GM18873 (cell line): ENCODE measurements around the gene TMC8.
"Not testable (repeated sequence)": the region's sequence is repeated elsewhere in the genome, so short reads cannot be mapped to it uniquely, and the experiment has no call there.

ENCODE experiments used
- ATAC-seq: cut with Tn5 transposase; IDR thresholded peaks from one replicate; pipeline ENCODE4 v1.9.1; 2021; ENCODE audit warnings: mild to moderate bottlenecking, moderate library complexity, moderate number of reproducible peaks; ENCODE audit not compliant: unreplicated experiment, low FRiP score

The TMC8 gene

DNA sequence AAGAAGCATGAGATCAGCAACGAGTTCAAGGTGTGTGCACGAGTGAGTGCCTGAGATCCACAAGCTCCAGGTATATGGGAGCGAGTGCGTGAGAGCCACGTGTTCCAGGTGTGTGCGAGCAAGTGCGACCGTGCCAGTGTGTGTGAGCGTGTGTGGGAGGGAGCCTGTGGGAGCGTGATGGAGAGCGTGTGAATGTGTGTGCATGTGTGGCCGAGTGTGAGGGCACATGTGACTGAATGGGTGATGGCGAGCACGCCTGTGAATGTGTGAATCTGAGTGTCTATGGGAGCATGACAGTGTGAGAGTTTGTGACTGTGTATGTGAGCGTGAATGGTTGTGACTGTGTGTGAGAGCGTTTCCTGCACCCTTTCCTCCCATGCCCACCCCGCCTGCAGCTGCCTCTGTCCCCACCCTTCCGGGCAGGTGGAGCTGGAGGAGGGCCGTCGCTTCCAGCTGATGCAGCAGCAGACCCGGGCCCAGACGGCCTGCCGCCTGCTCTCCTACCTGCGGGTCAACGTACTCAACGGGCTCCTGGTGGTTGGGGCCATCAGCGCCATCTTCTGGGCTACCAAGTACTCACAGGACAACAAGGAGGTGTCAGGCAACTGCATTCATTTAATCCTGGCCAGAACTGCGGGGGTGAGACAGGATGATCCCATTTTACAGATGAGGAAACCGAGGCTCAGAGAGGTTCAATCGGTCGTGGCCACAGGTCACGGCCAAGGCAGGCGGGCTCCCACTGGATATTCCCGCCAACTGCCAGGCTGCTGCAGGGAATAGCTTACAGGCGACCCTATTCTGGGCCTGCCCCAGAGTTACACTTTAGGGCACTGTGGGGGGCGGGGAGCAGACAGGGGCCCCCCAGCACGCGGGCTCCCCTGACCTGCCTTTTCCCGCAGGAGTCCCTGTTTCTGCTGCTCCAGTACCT is 3.7 kb downstream of the TMC8 start:
- ATAC-seq, result no peak

DNA sequence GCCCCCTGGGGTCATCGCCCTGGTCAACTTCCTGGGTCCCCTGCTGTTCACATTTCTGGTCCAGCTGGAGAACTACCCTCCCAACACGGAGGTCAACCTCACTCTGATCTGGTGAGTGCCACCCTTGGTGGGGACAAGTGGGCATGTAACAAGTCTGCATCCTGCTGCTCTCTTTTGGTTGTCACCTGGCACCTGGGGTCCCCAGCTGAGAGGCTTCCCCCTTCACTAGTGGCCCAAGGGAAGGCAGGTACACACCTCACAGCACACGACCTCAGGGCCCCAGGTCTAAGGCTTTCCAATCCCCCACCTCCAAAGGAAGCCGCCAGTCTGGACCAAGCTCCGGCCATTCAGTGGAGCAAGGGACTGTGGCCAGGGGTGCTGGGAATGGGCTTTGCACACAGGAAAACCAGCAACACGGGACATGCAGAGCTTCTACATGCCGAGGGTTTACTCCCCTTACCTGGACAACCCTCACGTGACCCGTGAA is 4.4 kb downstream of the TMC8 start:
- no peak for ATAC-seq

DNA sequence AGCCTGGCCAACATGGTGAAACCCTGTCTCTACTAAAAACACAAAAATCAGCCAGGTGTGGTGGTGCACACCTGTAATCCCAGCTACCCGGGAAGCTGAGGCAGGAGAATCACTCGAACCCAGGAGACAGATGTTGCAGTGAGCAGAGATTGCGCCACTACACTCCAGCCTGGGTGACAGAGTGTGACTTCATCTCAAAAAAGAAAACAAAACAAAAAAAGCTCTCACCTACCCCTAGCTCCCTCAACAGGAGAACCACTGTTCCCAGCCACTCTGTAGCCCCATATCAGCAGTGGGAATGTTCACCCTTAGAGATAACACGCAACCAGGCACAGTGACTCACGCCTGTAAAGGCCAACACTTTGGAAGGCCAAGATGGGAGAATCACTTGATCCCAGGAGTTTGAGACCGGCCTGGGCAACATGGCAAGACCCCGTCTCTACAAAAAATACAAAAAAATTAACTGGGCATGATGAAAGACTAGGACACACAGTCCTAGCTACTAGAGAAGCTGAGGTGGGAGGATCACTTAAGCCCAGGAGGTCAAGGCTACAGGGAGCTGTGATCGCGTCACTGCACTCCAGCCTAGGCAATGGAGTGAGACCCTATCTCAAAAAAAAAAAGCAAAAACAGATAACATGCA is 5.4 kb downstream of the TMC8 start:
- no peak for ATAC-seq

DNA sequence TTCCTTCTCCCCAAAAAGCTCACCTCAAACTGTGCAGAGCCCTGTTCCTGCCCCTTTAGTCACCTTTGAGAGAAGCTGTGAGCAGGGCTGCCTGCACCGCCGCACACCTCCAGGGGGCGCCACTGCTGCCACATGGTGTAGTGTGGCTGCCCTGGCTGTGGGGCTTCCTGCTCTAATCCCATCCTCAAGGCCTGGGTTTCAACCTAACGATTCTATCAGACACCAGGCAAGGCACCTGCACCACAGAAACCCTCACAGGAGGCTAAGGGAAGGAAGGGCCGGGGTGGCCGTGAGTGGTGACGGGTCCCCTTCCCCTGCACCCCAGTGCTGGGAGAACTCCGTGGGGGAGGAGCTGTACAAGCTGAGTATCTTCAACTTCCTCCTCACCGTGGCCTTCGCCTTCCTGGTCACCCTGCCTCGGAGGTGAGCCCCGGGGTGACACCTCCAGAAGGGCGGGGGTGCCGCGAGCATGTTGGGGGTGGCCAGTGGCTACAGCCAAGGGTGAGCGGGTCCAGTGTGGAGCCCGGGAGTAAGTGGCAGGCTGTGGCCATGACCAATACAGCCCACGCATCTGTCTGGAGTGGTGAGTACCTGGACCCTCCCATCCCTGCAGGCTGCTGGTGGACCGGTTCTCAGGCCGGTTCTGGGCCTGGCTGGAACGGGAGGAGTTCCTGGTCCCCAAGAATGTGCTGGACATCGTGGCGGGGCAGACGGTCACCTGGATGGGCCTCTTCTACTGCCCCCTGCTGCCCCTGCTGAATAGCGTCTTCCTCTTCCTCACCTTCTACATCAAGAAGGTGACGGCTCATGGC is 7.0 kb downstream of the TMC8 start:
- no peak for ATAC-seq

DNA sequence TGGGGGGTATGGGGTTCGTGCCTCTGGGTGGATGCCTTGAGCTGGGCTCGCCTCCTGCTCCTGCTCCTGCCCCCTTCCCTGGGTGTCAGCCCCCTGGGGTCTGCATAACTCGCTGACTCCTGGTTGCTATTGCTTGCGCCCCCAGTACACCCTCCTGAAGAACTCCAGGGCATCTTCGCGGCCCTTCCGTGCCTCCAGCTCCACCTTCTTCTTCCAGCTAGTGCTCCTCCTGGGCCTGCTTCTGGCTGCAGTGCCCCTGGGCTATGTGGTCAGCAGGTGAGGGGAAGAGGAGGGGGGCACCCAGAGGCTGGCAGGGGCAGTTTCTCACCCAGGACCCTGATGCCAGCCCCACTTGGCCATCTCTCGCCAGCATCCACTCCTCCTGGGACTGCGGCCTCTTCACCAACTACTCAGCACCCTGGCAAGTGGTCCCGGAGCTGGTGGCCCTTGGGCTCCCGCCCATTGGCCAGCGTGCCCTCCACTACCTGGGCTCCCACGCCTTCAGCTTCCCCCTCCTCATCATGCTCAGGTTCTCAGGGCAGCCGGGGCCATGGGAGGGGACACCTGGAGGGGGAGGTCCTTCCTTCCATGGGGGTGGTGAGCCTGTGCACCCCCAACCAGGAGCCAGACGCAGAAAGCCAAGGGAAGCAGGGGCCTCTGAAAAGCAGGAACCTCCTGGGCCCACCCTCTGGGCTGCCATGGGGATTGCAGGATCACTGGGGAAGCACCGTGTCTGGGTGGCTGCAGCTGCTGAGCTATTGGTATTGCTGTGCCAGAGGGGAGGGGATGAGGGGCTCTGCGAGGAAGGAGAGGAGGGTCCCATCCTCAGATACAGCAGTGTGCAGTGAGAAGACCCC is 7.9 kb downstream of the TMC8 start:
- no peak for ATAC-seq

DNA sequence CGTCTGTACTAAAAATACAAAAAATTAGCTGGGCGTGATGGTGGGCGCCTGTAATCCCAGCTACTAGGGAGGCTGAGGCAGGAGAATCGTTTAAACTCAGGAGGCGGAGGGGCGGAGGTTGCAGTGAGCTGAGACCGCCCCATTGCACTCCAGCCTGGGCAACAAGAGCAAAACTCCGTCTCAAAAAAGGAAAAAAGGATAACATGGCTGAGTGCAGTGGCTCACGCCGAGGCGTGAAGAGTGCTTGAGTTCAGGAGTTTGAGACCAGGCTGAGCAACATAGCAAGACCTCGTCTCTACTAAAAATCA is 9.2 kb downstream of the TMC8 start:
- not testable (repeated sequence) for ATAC-seq

DNA sequence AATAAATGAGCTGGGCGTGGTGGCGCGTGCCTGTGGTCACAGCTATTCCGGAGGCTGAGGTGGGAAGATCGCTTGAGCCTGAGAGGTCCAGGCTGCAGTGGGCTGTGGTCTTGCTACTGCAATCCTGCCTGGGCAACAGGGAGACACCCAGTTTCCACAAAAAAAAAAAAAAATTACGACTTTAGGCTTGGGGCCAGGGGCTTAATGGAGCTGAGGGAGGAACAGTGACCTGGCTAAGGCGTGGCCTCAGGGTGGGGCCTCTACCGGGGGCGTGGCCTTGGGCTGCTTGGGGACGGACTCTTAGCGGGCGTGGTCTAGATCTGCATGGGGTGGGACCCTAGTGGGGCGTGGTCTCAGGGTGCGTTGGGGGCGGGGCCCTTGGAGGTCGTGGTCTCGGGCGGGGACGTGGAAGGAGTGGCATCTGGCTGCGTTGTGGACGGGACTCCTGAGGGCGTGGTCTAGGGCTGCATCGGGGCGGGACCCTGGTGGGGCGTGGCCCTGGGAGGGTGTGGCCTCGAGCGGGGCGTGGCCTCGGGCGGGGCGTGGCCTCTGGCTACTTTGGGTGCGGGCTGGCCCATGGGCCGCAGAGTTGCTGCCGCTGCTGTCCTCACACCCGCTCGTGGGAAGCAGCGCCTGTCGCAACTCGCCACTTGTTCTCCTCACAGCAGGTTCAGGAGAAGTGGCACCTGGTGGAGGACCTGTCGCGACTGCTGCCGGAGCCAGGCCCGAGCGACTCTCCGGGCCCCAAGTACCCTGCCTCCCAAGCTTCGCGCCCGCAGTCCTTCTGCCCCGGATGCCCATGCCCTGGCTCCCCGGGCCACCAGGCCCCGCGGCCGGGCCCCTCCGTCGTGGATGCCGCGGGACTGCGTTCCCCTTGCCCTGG is 9.8 kb downstream of the TMC8 start:
- ATAC-seq, result peak; percentile 60

DNA sequence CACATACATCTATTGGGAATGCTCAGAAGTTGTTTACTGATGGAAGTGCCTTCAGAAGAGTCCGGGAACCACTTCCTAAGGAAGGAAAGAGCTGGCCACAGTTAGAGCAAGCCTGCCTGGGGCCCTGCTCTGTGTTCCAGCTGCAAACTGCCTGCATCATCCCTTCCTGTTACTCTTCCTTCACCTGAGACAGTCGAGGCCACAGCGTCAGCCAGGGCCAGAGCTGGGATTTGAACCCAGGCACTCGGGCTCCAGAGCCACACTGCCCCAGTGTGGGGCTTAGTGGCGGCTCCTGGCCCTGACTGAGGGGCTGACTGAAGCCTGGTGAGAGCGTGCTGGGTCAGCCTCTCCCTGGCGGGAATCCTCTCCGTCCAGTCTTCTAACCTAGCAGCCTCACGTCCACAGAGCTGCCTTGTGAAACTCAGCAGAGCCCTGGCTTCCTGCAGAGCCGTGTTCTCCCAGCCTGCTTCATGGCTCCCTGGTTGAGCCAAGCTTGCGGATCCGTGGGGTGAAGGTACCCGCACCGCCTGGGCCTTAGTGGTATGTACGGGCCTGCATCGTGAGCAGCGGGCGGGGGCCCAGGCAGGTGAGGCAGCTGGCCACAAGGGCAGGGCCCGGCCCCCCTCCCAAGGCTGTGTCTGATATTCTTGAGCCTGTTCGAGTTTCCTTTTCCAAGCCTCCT is 11.0 kb downstream of the TMC8 start:
- ATAC-seq, result no peak

DNA sequence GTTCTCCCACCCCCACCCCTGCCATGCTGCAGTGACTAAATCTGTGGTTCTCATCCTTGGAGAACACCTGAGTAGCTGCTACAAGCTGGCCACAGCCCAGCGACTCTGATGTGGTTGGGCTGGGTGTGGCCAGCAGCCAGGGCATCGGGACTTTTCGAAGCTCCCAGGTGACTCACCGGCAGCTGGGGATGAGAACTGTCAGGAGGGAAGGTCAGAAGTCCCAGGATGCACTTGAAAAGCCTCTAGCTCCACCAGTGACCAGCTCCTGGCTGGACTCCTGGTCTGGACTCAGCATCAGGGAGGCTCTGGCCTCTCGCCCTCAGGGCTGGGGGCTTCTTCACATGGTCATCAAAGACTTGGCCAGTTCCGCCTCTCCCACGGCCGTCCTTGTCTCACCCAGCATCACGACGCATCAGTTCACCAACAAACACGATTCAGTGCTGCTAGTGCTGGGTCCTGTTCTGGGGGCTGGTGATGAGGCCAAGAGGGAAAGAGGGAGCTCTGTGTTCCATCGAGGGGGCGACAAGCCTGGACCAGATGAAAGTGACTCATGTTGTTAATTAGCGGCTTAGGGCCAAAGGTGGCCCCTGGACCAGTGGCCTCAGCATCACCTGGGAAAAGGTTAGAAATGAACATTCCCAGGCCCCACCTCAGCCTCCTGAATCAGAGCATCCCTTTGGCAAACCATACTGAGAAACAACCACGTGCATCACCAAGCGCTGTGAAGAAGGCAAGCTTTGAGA is 11.7 kb downstream of the TMC8 start:
- ATAC-seq, result no peak

DNA sequence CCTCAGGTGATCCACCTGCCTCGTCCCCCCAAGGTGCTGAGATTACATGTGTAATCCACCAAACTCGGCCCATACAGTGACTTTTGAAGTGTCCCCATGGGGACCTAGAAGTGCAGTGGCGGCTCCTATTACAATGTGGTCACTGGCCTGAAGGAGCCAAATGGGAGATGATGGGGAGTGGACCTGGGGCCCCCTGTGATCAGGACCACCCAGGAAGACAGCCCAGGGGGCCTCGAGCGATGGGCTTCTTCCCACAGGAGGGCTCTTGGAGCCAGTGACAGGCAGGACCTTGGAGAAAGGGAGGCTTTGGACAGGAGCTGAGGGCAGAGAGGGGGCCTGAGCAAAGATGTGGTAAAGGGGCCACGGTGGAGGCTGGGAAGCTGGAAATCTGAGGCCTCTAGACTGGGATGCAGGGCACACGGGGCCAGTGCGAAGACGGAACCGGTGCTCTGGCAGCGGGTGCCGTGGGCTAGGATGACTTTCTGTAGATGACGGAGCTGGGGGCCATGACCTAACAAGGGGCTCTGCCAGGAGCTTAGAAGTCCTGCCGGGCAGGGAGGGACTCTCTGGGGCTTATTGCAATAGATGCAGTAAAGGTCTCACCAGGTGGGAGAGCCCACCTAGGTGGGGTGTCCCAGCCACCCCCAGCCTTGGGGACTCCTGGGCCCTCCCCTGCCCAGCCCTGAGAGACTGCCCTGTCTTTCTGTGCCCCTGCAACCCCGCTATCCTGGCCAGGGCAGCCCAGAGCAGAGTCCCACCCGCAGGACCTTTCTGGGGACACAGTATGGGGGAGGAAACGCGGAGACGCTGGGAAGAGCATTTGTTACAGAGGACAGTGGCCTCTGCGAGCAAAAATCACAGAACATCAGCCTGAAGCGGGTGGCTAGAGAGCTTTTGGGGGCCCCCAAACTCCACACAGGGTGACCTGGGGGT is 12.9 kb downstream of the TMC8 start:
- ATAC-seq, result no peak

DNA sequence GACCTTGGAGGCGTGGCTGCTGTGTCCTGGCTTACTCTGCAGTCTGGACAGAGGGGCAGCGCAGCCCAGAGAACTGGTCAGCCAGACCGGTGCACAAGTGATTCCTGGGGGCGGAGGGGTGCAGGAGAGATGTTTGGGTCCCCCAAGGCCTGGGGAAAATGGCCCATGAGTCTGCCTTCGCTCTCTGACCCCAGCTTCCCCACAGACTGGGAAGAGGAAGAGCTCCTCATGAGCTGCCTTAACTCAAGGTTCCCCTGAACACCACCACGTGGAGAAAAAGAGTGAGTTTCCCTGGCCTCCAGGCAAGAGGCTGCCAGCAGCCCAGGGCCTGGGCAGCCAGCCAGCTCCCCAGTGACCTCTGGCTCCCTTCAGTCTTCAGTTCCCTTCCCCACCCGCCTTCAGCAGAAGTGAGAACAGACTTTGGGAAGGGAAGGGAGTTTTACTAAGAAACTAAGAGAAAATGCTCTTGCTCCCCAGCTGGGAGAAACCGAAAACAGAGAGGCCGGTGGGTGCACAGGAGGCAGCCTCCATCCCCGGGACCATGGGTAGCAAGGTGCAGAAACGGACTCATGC is 13.7 kb downstream of the TMC8 start:
- no peak for ATAC-seq

DNA sequence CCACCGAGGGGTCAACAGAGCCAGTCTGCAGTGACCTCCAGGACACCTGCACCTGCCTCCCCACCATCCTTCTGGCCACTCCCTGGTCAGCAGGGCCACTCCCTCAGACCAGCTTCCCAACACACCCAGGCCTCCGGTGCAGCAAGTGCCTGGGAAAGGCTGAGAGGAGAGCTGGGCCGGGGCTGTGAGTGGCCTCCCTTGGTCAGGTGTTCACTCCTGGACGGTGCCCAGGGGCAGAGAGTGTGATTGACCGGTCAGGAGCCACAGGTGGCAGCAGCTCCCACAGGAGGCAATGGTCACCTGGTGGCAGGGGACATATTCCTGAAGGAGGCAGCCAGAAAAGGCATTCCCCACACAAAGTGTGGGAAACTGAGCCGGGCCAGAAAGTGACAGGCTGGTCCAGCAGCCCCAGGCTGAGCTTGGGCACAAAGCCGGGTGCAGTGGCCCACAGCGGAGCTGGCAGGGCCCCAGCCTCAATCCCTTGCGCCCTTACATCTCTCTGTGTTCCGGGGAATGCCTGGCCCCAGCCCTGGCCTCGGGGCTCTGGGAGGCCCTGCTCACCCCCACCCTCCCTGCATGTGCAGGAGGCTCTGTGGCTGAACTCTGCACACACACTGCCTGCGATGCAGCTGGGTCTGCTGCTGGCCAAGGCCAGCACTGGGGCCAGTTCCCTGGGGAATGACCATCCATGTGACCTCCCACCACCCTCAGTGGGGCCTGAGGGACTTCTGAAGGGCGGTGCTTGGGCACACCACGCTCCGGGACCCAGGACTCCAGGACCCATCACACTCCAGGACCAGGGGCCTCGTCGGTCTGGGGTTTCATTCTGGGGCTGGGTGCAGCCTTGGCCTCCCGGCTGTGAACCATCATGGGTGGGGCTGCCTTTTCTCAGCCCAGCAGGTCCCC is 14.4 kb downstream of the TMC8 start:
- no peak for ATAC-seq

DNA sequence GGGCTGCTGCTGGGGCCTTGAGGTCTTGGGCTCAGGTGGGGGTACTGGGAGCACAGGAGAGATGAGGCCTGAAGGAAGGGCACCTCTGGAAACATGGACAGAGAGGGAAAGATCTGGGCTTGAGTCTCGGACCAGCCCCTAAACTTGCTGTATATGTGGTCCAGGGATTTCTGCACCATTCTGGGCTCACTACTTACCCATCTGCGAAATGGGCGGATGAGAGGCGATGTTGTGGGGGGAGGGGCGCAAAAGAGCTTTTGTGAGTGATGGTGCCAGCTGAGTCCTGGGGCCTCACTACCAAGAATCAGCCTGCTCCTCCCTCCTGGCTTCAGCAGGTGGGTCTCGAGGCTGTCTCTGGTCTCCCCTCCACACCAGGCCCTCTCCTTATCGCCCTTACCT is 15.9 kb downstream of the TMC8 start:
- ATAC-seq, result no peak

DNA sequence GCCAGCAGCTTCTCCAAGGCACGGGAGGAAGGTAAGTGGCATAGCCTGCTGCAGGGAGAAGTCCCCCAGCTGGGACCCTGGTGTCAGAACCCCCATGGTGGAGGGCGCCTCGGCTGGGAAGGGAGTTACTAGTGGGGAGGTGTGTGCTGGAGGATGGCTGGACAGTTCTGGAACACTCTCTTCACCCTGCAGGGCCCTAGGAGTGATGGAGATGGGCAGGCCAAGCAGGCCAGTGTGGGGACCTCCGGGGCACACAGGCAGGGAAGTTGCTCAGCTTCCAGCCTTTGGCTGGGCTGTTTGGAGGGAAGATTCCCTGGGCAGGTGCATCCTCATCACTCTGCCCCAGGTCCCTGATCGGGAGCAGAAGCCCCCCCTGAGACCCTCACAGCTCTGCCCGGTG is 16.3 kb downstream of the TMC8 start:
- ATAC-seq, result no peak

DNA sequence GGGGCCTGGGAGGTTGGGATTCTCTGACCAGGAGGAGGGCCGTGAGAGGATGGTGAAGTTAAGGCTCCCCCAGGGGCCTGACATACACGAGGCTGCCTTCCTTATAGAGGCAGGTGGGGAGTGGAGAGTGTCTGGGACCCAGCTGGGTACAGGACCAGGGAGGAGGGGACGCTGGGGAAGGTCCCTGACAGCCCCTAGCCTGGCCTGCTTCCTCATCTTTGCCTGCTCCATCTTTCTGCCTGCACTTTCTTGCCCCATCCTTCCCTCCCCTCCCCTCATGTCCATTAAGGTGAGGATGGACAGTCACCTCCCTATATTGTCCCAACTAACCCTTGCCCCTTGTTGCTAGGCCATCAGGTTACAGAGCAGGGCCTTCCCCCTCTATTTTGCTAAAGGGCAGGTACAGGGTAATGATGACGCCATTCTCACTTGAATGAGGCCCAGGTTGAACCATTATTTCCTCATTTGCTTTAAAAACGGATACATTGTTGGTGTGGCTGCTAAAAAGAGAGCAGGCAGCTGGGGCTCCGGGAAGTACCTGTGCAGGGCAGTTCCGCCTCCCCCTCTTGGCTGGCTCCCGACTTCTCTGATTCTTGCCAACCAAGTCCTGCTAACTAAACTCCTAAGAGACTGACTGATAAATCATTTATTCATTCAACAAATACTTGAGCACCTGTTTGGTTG is 16.9 kb downstream of the TMC8 start:
- peak; percentile 39 for ATAC-seq
